ENCODE measurements around the gene FAM114A2.

GRCh38 chr5:153970496-153970895 lies 68.2 kb downstream of the FAM114A2 start:
- TF ChIP-seq, protein P1, sequence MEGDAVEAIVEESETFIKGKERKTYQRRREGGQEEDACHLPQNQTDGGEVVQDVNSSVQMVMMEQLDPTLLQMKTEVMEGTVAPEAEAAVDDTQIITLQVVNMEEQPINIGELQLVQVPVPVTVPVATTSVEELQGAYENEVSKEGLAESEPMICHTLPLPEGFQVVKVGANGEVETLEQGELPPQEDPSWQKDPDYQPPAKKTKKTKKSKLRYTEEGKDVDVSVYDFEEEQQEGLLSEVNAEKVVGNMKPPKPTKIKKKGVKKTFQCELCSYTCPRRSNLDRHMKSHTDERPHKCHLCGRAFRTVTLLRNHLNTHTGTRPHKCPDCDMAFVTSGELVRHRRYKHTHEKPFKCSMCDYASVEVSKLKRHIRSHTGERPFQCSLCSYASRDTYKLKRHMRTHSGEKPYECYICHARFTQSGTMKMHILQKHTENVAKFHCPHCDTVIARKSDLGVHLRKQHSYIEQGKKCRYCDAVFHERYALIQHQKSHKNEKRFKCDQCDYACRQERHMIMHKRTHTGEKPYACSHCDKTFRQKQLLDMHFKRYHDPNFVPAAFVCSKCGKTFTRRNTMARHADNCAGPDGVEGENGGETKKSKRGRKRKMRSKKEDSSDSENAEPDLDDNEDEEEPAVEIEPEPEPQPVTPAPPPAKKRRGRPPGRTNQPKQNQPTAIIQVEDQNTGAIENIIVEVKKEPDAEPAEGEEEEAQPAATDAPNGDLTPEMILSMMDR (IDR thresholded peaks at IDR 0.05), result no peak
- no peak for TF ChIP-seq POLR2A (IDR thresholded peaks at IDR 0.05)
